KOPT-K1 (cell line): Measurements from ENCODE around the gene SIK3.

Source experiments
- H3K27ac ChIP-seq: fragments of 200-600 bp; sonication (generic); 2 replicates; pipeline ENCODE4 v1.5.1; 2016; ENCODE audit warnings: antibody characterized with exemption, mild to moderate bottlenecking, low read depth, low read length; ENCODE audit not compliant: poor library complexity, severe bottlenecking
- H3K36me3 ChIP-seq: fragments of 200-600 bp; sonication (generic); 2 replicates; pipeline ENCODE4 v1.5.1; 2017; ENCODE audit warnings: antibody characterized with exemption, mild to moderate bottlenecking, low read length, moderate library complexity; ENCODE audit not compliant: insufficient read depth
- H3K9me3 ChIP-seq: fragments of 200-600 bp; sonication (generic); 2 replicates; pipeline ENCODE4 v1.5.1; 2017; ENCODE audit warnings: antibody characterized with exemption, low read length, mild to moderate bottlenecking; ENCODE audit not compliant: insufficient read depth, poor library complexity, severe bottlenecking

The SIK3 gene

GRCh38 chr11:116829525-116830183, 268.6 kb downstream of the SIK3 start, which contains the start of gene APOC3:
Gene APOC3 (plus strand): TSS chr11:116829907. CDS start chr11:116830583, 676 bp downstream.
- Histone ChIP-seq H3K9me3 (no peaks in the 10 kb centered on the region), H3K36me3 (no peaks in the 10 kb centered on the region), H3K27ac (no peak within 1 kb of the TSS)

GRCh38 chr11:116828632-116829524, 269.4 kb downstream of the SIK3 start:
- Histone ChIP-seq H3K27ac (no peak overlapping the region), H3K9me3 (no peaks in the 10 kb centered on the region)

GRCh38 chr11:116827461-116827860, 270.8 kb downstream of the SIK3 start:
- no peaks in the 10 kb centered on the region for H3K9me3 ChIP-seq
- no peak overlapping the region for H3K27ac ChIP-seq
- H3K36me3 ChIP-seq: no peaks in the 10 kb centered on the region

More at GRCh38 chr11:116828632-116829524, 269.4 kb downstream of the SIK3 start:
- no peaks in the 10 kb centered on the region for H3K36me3 ChIP-seq

GRCh38 chr11:116826751-116827431, 271.3 kb downstream of the SIK3 start:
- no peaks in the 10 kb centered on the region for H3K36me3 ChIP-seq
- H3K27ac ChIP-seq: no peak overlapping the region
- no peaks in the 10 kb centered on the region for H3K9me3 ChIP-seq

GRCh38 chr11:116825854-116826750, 272.1 kb downstream of the SIK3 start:
- no peak overlapping the region for H3K27ac ChIP-seq
- H3K36me3 ChIP-seq: no peaks in the 10 kb centered on the region
- H3K9me3 ChIP-seq: no peaks in the 10 kb centered on the region

- Histone ChIP-seq H3K36me3 (no peaks in the 10 kb centered on the region), H3K27ac (no peak overlapping the region), H3K9me3 (no peaks in the 10 kb centered on the region)
These were observed 272.8 kb downstream of the SIK3 start for GRCh38 chr11:116825434-116825833.

- Histone ChIP-seq H3K36me3 (no peaks in the 10 kb centered on the region), H3K9me3 (no peaks in the 10 kb centered on the region), H3K27ac (no peak within 1 kb of the TSS)
These were observed 275.0 kb downstream of the SIK3 start, which contains the start of gene APOA4 for GRCh38 chr11:116823031-116823843. Gene APOA4 (minus strand): TSS chr11:116823304. CDS start chr11:116823191, 113 bp downstream.

GRCh38 chr11:116822575-116822974, 275.7 kb downstream of the SIK3 start:
- Histone ChIP-seq H3K27ac (no peak overlapping the region), H3K9me3 (no peaks in the 10 kb centered on the region), H3K36me3 (no peaks in the 10 kb centered on the region)

GRCh38 chr11:116821050-116821918, 276.9 kb downstream of the SIK3 start:
- H3K27ac ChIP-seq: no peak overlapping the region
- H3K36me3 ChIP-seq: no peaks in the 10 kb centered on the region
- no peaks in the 10 kb centered on the region for H3K9me3 ChIP-seq

GRCh38 chr11:116819049-116819448, 279.2 kb downstream of the SIK3 start:
- Histone ChIP-seq H3K27ac (no peak overlapping the region), H3K9me3 (no peaks in the 10 kb centered on the region), H3K36me3 (no peaks in the 10 kb centered on the region)

GRCh38 chr11:116814502-116814901, 283.7 kb downstream of the SIK3 start:
- no peaks in the 10 kb centered on the region for H3K9me3 ChIP-seq
- no peak overlapping the region for H3K27ac ChIP-seq
- H3K36me3 ChIP-seq: no peaks in the 10 kb centered on the region

GRCh38 chr11:116813781-116814471, 284.3 kb downstream of the SIK3 start:
- H3K27ac ChIP-seq: no peak overlapping the region
- H3K9me3 ChIP-seq: no peaks in the 10 kb centered on the region
- H3K36me3 ChIP-seq: no peaks in the 10 kb centered on the region
